ENCODE measurements around the gene ZNF616.

GRCh38 chr19:52142001-52142595, 2.4 kb upstream of the ZNF616 start:
- TF ChIP-seq, protein P1, sequence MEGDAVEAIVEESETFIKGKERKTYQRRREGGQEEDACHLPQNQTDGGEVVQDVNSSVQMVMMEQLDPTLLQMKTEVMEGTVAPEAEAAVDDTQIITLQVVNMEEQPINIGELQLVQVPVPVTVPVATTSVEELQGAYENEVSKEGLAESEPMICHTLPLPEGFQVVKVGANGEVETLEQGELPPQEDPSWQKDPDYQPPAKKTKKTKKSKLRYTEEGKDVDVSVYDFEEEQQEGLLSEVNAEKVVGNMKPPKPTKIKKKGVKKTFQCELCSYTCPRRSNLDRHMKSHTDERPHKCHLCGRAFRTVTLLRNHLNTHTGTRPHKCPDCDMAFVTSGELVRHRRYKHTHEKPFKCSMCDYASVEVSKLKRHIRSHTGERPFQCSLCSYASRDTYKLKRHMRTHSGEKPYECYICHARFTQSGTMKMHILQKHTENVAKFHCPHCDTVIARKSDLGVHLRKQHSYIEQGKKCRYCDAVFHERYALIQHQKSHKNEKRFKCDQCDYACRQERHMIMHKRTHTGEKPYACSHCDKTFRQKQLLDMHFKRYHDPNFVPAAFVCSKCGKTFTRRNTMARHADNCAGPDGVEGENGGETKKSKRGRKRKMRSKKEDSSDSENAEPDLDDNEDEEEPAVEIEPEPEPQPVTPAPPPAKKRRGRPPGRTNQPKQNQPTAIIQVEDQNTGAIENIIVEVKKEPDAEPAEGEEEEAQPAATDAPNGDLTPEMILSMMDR (IDR thresholded peaks at IDR 0.05): no peak
- no peak for TF ChIP-seq POLR2A (IDR thresholded peaks at IDR 0.05)
